ENCODE data around the gene DPF3.

- no peak for TF ChIP-seq CTCF (IDR thresholded peaks at IDR 0.05 in 4 of 5, conservative IDR thresholded peaks at IDR 0.05 in 1 of 5)
- TF ChIP-seq POLR2A (IDR thresholded peaks at IDR 0.05): no peak
Observed at GRCh38 chr14:72752034-72752412, 141.9 kb downstream of the DPF3 start.

All from gastrocnemius medialis (tissue), 4 donors.